Activated T-cell treated with anti-CD3 and anti-CD28 coated beads, Interleukin-2, amount 50 U/mL, for 4 hours (primary cell): ENCODE data around the gene DLG2. TPM values are rescaled to one million over a fixed set of nuclear protein-coding genes. Genes with fewer than 3 reads are reported as not detected.

Experiments
- ATAC-seq, 2 donors: fragments of 200-7000 bp; cut with Tn5 transposase; one replicate each; pipeline ENCODE4 v1.10.0; 2021
- DNase-seq: peaks from one replicate; pipeline ENCODE4 v3.0.0-alpha.2; 2020
- H3K27me3 Mint-ChIP-seq: one replicate; pipeline ENCODE4 v1.8.0; 2021; ENCODE audit warnings: low read depth, mixed read lengths
- H3K36me3 Mint-ChIP-seq: one replicate; pipeline ENCODE4 v1.8.0; 2022; ENCODE audit warnings: mixed read lengths; ENCODE audit not compliant: insufficient read depth
- H3K4me1 Mint-ChIP-seq: one replicate; pipeline ENCODE4 v1.8.0; 2021; ENCODE audit warnings: low read depth, mixed read lengths
- H3K4me3 Mint-ChIP-seq: one replicate; pipeline ENCODE4 v1.8.0; 2021; ENCODE audit warnings: mild to moderate bottlenecking, moderate library complexity, mixed read lengths
- H3K9me3 Mint-ChIP-seq: one replicate; pipeline ENCODE4 v1.8.0; 2021; ENCODE audit warnings: mixed read lengths
- total RNA-seq, 3 donors: library from RNA; stranded (reverse); gene quantifications; one replicate each; pipeline ENCODE4 v1.2.1, GENCODE V29; 2021

The DLG2 gene
- total RNA-seq, 3 donors from 2014 or later = 0.54 to 1.3 (median 0.58) TPM

GRCh38 chr11:83921447-83922192, 1705.5 kb downstream of the DLG2 start:
- no peak for DNase-seq
- Mint-ChIP-seq H3K9me3 (no peaks in the 10 kb centered on the region), H3K36me3 (no peaks in the 10 kb centered on the region), H3K4me3 (no peak overlapping the region), H3K4me1 (no peaks in the 10 kb centered on the region), H3K27me3 (no peaks in the 10 kb centered on the region)
- no peak for ATAC-seq

DNA sequence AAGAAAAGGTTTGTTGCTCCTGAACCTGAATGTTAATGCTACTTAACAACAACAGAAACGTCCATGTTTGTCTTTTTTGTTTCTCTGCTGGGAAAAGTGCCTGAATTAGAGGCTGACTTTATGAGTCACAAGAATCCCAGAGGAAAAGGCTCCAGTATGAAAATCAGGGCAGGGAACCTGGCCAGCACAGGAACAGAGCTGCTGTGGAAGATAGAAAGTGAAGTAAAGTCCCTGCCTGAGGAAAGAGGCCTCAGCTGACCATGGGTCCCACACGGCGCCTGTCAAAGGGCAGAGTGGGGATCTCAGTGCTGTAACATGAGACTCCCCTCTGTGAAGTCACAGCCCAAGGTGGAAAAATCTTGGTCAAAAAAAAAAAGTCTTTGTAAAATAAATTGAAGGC, 1708.7 kb downstream of the DLG2 start:
- no peaks in the 10 kb centered on the region for H3K9me3 Mint-ChIP-seq
- DNase-seq (no peak), ATAC-seq (no peak)
- no peaks in the 10 kb centered on the region for H3K27me3 Mint-ChIP-seq
- H3K4me1 Mint-ChIP-seq = no peaks in the 10 kb centered on the region
- H3K36me3 Mint-ChIP-seq = no peaks in the 10 kb centered on the region
- H3K4me3 Mint-ChIP-seq = no peak overlapping the region

DNA sequence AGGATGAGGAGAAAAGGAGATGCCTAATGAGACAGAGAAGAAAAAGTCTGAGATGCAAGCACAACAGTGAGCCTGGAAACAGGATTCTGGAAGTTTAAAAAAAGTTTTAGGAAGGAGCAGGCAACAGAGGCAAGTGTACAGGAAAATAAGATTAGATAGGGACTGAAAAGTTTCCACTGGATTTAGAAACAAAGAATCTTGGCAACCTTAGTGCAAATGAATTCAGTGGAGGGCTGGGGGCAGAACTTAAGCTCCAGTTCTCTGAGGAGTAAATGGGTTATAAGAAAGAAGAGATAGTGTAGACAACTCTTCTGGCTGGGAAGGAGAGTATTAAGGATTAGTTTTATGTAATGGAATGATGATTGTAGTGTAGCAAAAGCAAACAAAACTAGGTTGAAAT, 1712.1 kb downstream of the DLG2 start:
- Mint-ChIP-seq H3K4me1 (no peaks in the 10 kb centered on the region), H3K36me3 (no peaks in the 10 kb centered on the region), H3K4me3 (no peak overlapping the region)

DNA sequence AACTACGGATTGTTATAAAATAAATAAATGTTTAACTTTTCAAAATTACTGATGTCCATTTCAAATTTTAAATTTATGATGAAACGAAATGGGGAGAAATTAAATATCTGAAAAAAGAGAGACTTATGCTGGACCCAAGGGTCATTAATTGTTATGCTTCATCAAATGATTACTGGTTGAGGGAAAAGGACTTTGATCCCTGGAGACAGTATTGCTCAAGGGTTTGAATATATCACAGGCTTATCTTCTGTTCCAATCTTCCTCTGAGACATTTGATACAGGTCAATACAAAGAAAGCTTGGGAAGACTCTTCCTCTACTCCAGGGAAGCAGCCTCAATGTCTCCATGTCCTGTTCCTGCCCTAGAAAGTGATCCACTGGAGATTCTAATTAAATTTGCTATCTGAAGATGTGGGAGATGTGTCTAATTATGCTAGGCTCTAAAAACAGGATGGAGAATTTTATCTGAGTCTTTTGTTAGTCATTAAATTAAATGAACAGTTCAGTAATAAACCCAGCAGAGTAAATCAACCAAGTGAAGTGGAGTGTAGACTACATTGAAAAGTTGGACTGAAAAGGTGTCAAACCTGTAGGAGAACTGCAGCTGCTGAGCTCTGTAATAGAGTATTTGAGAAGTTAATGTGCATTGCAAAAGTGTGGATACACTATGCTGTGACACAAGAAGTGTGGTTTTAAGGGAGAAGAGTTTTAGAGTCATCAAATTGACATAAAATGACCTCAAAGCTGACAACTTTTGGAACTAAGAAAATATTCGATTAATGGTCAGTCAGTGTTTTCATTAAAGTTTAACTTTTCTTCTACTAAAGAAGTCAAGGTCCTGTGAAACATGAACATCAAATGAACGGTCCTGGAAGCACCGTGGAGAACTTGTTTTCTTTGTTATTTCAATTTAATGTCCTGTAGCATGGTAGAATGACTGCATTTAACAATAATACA, 1717.3 kb downstream of the DLG2 start:
- Mint-ChIP-seq H3K9me3 (peaks cover 2% of the 10 kb centered on the region), H3K4me3 (no peak overlapping the region), H3K36me3 (no peaks in the 10 kb centered on the region), H3K4me1 (no peaks in the 10 kb centered on the region), H3K27me3 (no peaks in the 10 kb centered on the region)
- ATAC-seq (no peak), DNase-seq (no peak)

More for the DNA sequence above, 1712.1 kb downstream of the DLG2 start:
- H3K27me3 Mint-ChIP-seq = no peaks in the 10 kb centered on the region
- ATAC-seq (no peak), DNase-seq (no peak)
- no peaks in the 10 kb centered on the region for H3K9me3 Mint-ChIP-seq

- Mint-ChIP-seq H3K9me3 (peaks cover 2% of the 10 kb centered on the region), H3K27me3 (no peaks in the 10 kb centered on the region)
These were observed 1718.8 kb downstream of the DLG2 start for GRCh38 chr11:83908298-83908856.

DNA sequence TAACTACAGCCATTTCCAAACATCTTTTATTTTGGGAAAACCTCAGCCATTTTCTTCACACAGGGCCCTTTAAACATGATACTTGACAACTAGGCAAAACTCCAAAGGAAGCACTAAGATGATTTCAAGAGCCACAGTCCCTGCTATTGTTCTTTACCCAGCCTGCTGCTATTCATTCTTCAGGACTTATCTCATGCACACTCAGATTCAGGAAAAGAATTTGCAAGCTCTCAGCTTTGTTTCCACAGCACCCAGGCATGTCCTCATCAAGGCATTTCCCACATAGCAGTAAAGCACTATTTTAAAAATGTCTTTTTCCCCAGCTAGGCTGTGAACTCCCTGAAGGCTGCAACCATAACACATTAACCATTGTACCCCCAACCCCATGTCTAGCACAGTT, 1731.6 kb downstream of the DLG2 start:
- DNase-seq (no peak), ATAC-seq (no peak)
- Mint-ChIP-seq H3K27me3 (no peaks in the 10 kb centered on the region), H3K9me3 (peaks cover 10% of the 10 kb centered on the region), H3K36me3 (no peaks in the 10 kb centered on the region), H3K4me3 (no peak overlapping the region), H3K4me1 (no peaks in the 10 kb centered on the region)

More at GRCh38 chr11:83908298-83908856, 1718.8 kb downstream of the DLG2 start:
- Mint-ChIP-seq H3K4me1 (no peaks in the 10 kb centered on the region), H3K36me3 (no peaks in the 10 kb centered on the region), H3K4me3 (no peak overlapping the region)
- ATAC-seq = no peak
- DNase-seq = no peak

DNA sequence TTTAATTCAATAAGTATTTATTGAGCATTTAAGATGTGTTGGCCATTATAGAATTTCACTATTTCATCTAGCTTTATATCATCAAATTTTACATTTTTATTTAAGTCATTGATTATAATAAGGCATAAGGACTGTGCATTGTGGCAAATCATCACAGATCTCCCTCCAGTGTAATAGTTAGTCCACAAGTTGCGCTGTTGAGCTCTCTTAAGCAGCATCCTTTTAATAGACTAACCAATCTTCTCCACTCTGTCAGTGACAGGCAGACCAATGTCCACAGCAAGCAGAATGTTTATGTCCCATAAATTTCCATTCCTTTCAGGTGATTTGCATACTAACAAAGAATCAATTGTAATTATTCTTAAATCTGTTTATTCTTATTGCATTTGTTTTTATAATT, 1745.7 kb downstream of the DLG2 start:
- ATAC-seq = no peak
- Mint-ChIP-seq H3K4me1 (no peaks in the 10 kb centered on the region), H3K9me3 (no peaks in the 10 kb centered on the region)

GRCh38 chr11:83871054-83871453, 1756.1 kb downstream of the DLG2 start:
- Mint-ChIP-seq H3K4me3 (no peak overlapping the region), H3K9me3 (no peaks in the 10 kb centered on the region), H3K36me3 (no peaks in the 10 kb centered on the region), H3K4me1 (no peaks in the 10 kb centered on the region), H3K27me3 (no peaks in the 10 kb centered on the region)
- ATAC-seq (no peak), DNase-seq (no peak)

More for the DNA sequence above, 1745.7 kb downstream of the DLG2 start:
- DNase-seq = no peak
- H3K4me3 Mint-ChIP-seq = no peak overlapping the region
- H3K27me3 Mint-ChIP-seq = no peaks in the 10 kb centered on the region
- H3K36me3 Mint-ChIP-seq = no peaks in the 10 kb centered on the region

DNA sequence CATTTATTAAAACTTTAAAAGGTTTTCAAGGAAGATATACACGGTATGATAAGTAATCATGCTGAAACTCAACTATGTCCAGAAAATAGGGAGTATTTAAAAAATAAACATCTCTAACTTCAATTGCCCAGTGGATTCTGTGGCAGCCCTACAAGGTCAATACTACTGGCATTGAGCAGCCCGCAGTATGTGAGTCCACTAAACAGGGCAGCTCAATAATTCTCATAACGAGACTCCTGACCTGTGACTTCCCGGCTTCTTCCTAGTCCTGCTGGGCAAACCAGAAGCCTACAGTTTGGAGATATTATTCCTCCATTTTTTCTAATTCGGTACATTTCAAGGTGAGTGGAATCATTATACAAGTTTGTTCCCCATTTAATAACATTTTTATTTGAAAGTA, 1760.5 kb downstream of the DLG2 start:
- no peaks in the 10 kb centered on the region for H3K36me3 Mint-ChIP-seq
- H3K4me1 Mint-ChIP-seq = no peaks in the 10 kb centered on the region
- ATAC-seq (no peak), DNase-seq (no peak)
- no peaks in the 10 kb centered on the region for H3K27me3 Mint-ChIP-seq
- H3K9me3 Mint-ChIP-seq = no peaks in the 10 kb centered on the region
- no peak overlapping the region for H3K4me3 Mint-ChIP-seq

- DNase-seq = no peak
- H3K9me3 Mint-ChIP-seq = peaks cover 3% of the 10 kb centered on the region
- H3K4me3 Mint-ChIP-seq = no peak overlapping the region
- H3K27me3 Mint-ChIP-seq = no peaks in the 10 kb centered on the region
- no peaks in the 10 kb centered on the region for H3K4me1 Mint-ChIP-seq
- H3K36me3 Mint-ChIP-seq = no peaks in the 10 kb centered on the region
- ATAC-seq = no peak
These were observed 1761.3 kb downstream of the DLG2 start for GRCh38 chr11:83865636-83866461.

DNA sequence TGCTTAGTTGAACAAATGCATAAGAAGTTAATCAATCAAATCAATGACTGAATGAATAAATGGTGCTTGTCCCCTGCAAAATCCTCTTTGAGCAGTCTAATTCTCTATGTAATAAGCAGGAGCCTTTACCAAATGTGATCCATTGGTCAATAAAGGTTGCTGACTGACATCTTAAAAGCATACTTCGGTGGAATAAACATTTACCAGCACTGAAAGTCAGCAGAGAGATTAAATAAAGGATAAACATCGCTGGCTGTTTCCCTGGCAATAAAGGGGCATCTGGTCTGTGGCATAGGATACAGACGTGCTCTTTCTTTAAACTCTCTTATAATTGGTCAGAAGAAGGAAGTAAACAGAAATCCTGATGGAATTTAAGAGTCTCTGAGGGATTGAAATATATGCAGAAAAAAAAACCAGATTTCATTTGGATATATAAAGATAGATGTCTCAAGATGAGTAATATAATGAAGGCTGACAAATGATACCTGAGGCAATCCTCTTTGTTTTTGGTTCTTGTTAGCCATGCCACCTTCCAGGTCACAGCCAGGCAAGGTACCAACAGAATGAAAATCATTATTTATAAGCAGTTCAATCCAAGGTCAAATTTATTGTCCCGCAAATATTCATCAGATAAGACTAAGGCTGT, 1762.6 kb downstream of the DLG2 start:
- H3K36me3 Mint-ChIP-seq = no peaks in the 10 kb centered on the region
- H3K4me3 Mint-ChIP-seq = no peak overlapping the region
- no peak for DNase-seq
- ATAC-seq = no peak
- no peaks in the 10 kb centered on the region for H3K27me3 Mint-ChIP-seq
- no peaks in the 10 kb centered on the region for H3K4me1 Mint-ChIP-seq
- H3K9me3 Mint-ChIP-seq = peaks cover 7% of the 10 kb centered on the region

- ATAC-seq (no peak), DNase-seq (no peak)
- Mint-ChIP-seq H3K36me3 (no peaks in the 10 kb centered on the region), H3K27me3 (no peaks in the 10 kb centered on the region), H3K4me3 (no peak overlapping the region), H3K9me3 (peaks cover 13% of the 10 kb centered on the region), H3K4me1 (no peaks in the 10 kb centered on the region)
These were observed 1763.9 kb downstream of the DLG2 start for GRCh38 chr11:83863272-83863671.

DNA sequence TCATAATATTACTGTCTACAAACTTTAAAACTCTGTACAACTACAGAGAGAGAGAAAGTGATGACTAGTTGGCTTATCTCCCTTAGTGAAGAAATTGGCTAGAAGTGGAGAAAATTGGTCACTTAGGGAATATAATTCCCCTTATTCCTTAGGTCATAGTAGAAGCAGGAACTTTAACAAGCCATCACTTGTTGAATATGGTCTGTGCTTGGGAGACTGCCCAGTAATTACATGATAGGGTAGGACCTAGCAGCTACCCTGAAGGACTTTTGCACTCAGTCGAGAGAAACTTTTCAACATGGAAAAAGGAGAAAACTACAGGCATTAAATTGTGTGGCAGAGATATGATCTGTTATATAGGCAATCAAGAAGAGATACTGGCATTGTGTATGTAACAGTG, 1764.5 kb downstream of the DLG2 start:
- no peaks in the 10 kb centered on the region for H3K27me3 Mint-ChIP-seq
- no peaks in the 10 kb centered on the region for H3K4me1 Mint-ChIP-seq
- H3K36me3 Mint-ChIP-seq = no peaks in the 10 kb centered on the region
- DNase-seq (no peak), ATAC-seq (no peak)
- H3K4me3 Mint-ChIP-seq = no peak overlapping the region
- H3K9me3 Mint-ChIP-seq = peaks cover 13% of the 10 kb centered on the region
